ENCODE data around the gene SMU1.

SMU1 gene

DNA sequence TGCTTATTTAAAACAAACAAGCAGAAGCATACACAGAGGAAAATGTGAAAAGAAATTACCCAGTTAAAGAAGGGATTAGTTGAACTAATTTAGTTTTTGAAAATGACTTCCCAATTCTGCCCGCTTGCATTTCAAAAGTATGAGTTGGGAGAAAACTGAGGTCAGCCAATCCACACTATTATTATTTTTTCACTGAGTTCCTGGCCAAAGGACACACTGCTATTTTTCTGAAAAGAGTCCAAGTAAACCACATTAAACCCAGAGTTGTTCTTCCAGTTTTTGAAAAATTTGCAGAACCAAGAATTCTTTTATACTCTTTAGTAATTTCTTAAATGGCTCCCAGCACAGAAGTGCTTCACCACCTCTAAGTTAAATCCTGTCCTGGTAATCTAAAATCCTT, 7.5 kb downstream of the SMU1 start:
- no peak overlapping the region for H3K9ac ChIP-seq (ENCODE audit: low read depth, low read length, poor library complexity, severe bottlenecking)
- peaks cover 31% of the 10 kb centered on the region for H4K20me1 ChIP-seq (ENCODE audit: insufficient read depth, low read length, poor library complexity, severe bottlenecking)
- H3K9me2 ChIP-seq (replicated peaks; ENCODE audit: low read depth, low read length) = no peaks in the 10 kb centered on the region
- no peaks in the 10 kb centered on the region for H3K27me3 ChIP-seq (ENCODE audit: insufficient read depth, low read length, poor library complexity, severe bottlenecking)
- no peak overlapping the region for H2AFZ ChIP-seq (ENCODE audit: low read length)
- TF ChIP-seq EZH2phosphoT487 (IDR thresholded peaks at IDR 0.05; ENCODE audit: borderline replicate concordance) = no peak
- TF ChIP-seq, protein P1, sequence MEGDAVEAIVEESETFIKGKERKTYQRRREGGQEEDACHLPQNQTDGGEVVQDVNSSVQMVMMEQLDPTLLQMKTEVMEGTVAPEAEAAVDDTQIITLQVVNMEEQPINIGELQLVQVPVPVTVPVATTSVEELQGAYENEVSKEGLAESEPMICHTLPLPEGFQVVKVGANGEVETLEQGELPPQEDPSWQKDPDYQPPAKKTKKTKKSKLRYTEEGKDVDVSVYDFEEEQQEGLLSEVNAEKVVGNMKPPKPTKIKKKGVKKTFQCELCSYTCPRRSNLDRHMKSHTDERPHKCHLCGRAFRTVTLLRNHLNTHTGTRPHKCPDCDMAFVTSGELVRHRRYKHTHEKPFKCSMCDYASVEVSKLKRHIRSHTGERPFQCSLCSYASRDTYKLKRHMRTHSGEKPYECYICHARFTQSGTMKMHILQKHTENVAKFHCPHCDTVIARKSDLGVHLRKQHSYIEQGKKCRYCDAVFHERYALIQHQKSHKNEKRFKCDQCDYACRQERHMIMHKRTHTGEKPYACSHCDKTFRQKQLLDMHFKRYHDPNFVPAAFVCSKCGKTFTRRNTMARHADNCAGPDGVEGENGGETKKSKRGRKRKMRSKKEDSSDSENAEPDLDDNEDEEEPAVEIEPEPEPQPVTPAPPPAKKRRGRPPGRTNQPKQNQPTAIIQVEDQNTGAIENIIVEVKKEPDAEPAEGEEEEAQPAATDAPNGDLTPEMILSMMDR (conservative IDR thresholded peaks at IDR 0.05; ENCODE audit: low read length) = no peak
- peaks cover 43% of the 10 kb centered on the region; the same call in 1 of the 2 replicates for H3K36me3 ChIP-seq (ENCODE audit: insufficient read depth, low read length)
- no peaks in the 10 kb centered on the region for H3F3A ChIP-seq (ENCODE audit: low read depth)
- H3K4me2 ChIP-seq (ENCODE audit: low read depth, low read length, poor library complexity, severe bottlenecking) = no peak overlapping the region
- H3K4me1 ChIP-seq (ENCODE audit: insufficient read depth, low read length, poor library complexity, severe bottlenecking) = peaks cover 12% of the 10 kb centered on the region
- peaks cover 45% of the 10 kb centered on the region for H3K79me2 ChIP-seq (ENCODE audit: insufficient read depth, low read length)
- H3K9me3 ChIP-seq (ENCODE audit: insufficient read depth, low read depth, low read length) = no peaks in the 10 kb centered on the region
- no peak overlapping the region for H3K4me3 ChIP-seq (ENCODE audit: low read length, poor library complexity, severe bottlenecking)

DNA sequence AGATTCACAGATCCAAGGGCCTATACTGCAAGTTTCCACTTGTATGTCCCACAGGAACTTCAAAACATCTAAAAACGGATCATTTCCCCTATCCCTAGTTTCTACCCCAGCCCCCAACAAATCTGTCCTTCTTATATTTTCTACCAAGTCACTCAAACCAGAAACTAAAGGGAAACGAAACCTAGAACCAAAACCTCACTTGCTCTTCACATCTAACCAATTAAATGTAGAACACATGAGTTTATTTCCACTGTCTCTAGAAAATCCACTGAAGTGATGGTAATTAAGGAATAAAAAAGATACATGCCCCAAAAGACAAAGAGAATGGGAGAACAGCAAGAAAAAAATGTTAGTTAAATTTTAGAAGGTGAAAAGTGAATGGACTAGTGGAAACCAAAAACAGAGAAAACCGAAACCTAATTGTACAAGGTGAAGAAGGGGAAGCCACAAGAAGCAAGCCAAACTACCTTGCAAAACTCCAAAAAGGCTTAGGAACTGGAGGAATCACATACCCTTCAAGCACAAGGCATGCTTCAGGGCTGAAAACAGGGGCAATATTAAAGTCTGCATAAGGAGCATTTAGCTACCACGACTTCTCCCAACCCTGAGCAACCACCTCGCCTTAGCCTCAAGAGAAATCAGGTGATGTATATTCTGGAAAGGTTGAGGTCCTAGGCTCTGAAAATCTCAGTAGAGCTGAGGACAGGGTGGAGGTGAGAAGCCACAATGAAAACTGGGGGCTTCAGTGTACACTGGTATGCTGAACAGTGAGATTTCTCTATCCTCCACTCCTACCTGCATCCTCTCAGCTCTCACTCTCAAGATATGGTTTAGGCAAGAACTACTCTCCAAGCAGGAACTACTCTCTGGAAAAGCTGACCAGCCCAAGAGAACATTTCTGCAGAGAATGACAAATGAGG, 11.1 kb downstream of the SMU1 start:
- no peaks in the 10 kb centered on the region for H3K9me2 ChIP-seq (replicated peaks; ENCODE audit: low read depth, low read length)
- no peak overlapping the region for H3K4me3 ChIP-seq (ENCODE audit: low read length, poor library complexity, severe bottlenecking)
- H2AFZ ChIP-seq (ENCODE audit: low read length) = no peak overlapping the region
- H3K4me2 ChIP-seq (ENCODE audit: low read depth, low read length, poor library complexity, severe bottlenecking) = no peak overlapping the region
- H3K4me1 ChIP-seq (ENCODE audit: insufficient read depth, low read length, poor library complexity, severe bottlenecking) = no peaks in the 10 kb centered on the region
- peaks cover 63% of the 10 kb centered on the region; the same call in 1 of the 2 replicates for H3K36me3 ChIP-seq (ENCODE audit: insufficient read depth, low read length)
- peaks cover 15% of the 10 kb centered on the region; the same call in 1 of the 2 replicates for H3K79me2 ChIP-seq (ENCODE audit: insufficient read depth, low read length)
- TF ChIP-seq, protein P1 (conservative IDR thresholded peaks at IDR 0.05; ENCODE audit: low read length) = no peak
- no peak for TF ChIP-seq EZH2phosphoT487 (IDR thresholded peaks at IDR 0.05; ENCODE audit: borderline replicate concordance)
- H3K27me3 ChIP-seq (ENCODE audit: insufficient read depth, low read length, poor library complexity, severe bottlenecking) = no peaks in the 10 kb centered on the region
- H3K9me3 ChIP-seq (ENCODE audit: insufficient read depth, low read depth, low read length) = no peaks in the 10 kb centered on the region
- H3K9ac ChIP-seq (ENCODE audit: low read depth, low read length, poor library complexity, severe bottlenecking) = no peak overlapping the region
- peaks cover 7% of the 10 kb centered on the region for H4K20me1 ChIP-seq (ENCODE audit: insufficient read depth, low read length, poor library complexity, severe bottlenecking)
- H3F3A ChIP-seq (ENCODE audit: low read depth) = no peaks in the 10 kb centered on the region

DNA sequence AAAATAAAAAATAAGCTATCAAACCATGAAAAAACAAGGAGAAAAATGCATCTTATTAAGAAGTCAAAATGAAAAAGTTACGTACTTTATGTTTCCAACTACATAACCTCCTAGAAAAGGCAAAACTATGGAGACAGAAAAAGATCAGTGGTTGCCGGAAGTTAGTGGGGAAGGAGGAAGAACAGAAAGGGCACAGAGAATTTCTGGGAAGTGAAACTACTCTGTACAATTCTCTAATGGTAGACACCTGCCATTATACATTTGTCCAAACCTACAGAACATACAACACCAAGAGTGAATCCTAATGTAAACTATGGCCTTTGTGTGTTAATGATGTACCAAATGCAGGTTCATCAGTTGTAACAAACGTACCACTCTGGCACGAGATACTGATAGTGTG, 25.3 kb downstream of the SMU1 start:
- Histone ChIP-seq H4K20me1 (ENCODE audit: insufficient read depth, low read length, poor library complexity, severe bottlenecking) (no peaks in the 10 kb centered on the region), H2AFZ (ENCODE audit: low read length) (no peak overlapping the region), H3F3A (ENCODE audit: low read depth) (no peaks in the 10 kb centered on the region), H3K79me2 (ENCODE audit: insufficient read depth, low read length) (no peaks in the 10 kb centered on the region), H3K4me1 (ENCODE audit: insufficient read depth, low read length, poor library complexity, severe bottlenecking) (no peaks in the 10 kb centered on the region), H3K9me2 (replicated peaks; ENCODE audit: low read depth, low read length) (no peaks in the 10 kb centered on the region), H3K36me3 (ENCODE audit: insufficient read depth, low read length) (peaks cover 61% of the 10 kb centered on the region; the same call in 1 of the 2 replicates), H3K27me3 (ENCODE audit: insufficient read depth, low read length, poor library complexity, severe bottlenecking) (no peaks in the 10 kb centered on the region), H3K4me3 (ENCODE audit: low read length, poor library complexity, severe bottlenecking) (no peak overlapping the region), H3K9me3 (ENCODE audit: insufficient read depth, low read depth, low read length) (no peaks in the 10 kb centered on the region), H3K9ac (ENCODE audit: low read depth, low read length, poor library complexity, severe bottlenecking) (no peak overlapping the region), H3K4me2 (ENCODE audit: low read depth, low read length, poor library complexity, severe bottlenecking) (no peak overlapping the region)
- TF ChIP-seq, protein P1 (conservative IDR thresholded peaks at IDR 0.05; ENCODE audit: low read length) = no peak
- TF ChIP-seq EZH2phosphoT487 (IDR thresholded peaks at IDR 0.05; ENCODE audit: borderline replicate concordance) = no peak
